SK-N-SH treated with all-trans-retinoic acid at 6 μM for 48 hours (cell line): ENCODE results near the gene EPS8.
"Not testable (repeated sequence)": the region's sequence is repeated elsewhere in the genome, so short reads cannot be mapped to it uniquely, and the experiment has no call there.

Experiments used
- ATAC-seq: fragments of 200-7000 bp; cut with Tn5 transposase; 3 replicates; pipeline ENCODE4 v1.9.1; 2020; ENCODE audit warnings: mild to moderate bottlenecking, moderate library complexity
- ARNTL ChIP-seq: fragments of 450-650 bp; formaldehyde crosslinking; IDR thresholded peaks from 2 replicates; pipeline ENCODE4 v1.5.0; 2020; ENCODE audit warnings: low read depth, mild to moderate bottlenecking, moderate library complexity, borderline replicate concordance
- CREB5 ChIP-seq: fragments of 250-450 bp; sonication (Bioruptor Pico); IDR thresholded peaks from 2 replicates; pipeline ENCODE4 v1.5.1; 2020; ENCODE audit warnings: low read depth, mild to moderate bottlenecking, moderate library complexity
- CSDC2 ChIP-seq: fragments of 250-450 bp; sonication (Bioruptor Pico); IDR thresholded peaks from 2 replicates; pipeline ENCODE4 v1.5.0; 2020; ENCODE audit warnings: mild to moderate bottlenecking, moderate library complexity
- CSRNP3 ChIP-seq: fragments of 250-450 bp; sonication (Bioruptor Pico); IDR thresholded peaks from 2 replicates; pipeline ENCODE4 v1.5.1; 2021; ENCODE audit warnings: mild to moderate bottlenecking, moderate library complexity
- ESRRG ChIP-seq: fragments of 250-450 bp; sonication (Bioruptor Pico); IDR thresholded peaks from 2 replicates; pipeline ENCODE4 v1.6.1; 2021; ENCODE audit warnings: mild to moderate bottlenecking
- ISL1 ChIP-seq: fragments of 250-450 bp; sonication (Bioruptor Pico); IDR thresholded peaks from 2 replicates; pipeline ENCODE4 v2.1.2; 2022; ENCODE audit warnings: mild to moderate bottlenecking, moderate library complexity
- OSR1 ChIP-seq: fragments of 250-450 bp; sonication (Bioruptor Pico); IDR thresholded peaks from 2 replicates; pipeline ENCODE4 v1.8.0; 2022; ENCODE audit warnings: moderate library complexity, mild to moderate bottlenecking, inconsistent platforms
- PPARA ChIP-seq: fragments of 250-450 bp; sonication (Bioruptor Pico); IDR thresholded peaks from 2 replicates; pipeline ENCODE4 v1.5.0; 2020; ENCODE audit warnings: mild to moderate bottlenecking, borderline replicate concordance
- SNAI2 ChIP-seq: fragments of 250-450 bp; sonication (Bioruptor Pico); IDR thresholded peaks from 2 replicates; pipeline ENCODE4 v1.5.0; 2020; ENCODE audit warnings: mild to moderate bottlenecking, moderate library complexity
- TCF4 ChIP-seq: fragments of 250-450 bp; sonication (Bioruptor Pico); IDR thresholded peaks from 2 replicates; pipeline ENCODE4 v1.8.0; 2021; ENCODE audit warnings: mild to moderate bottlenecking, moderate library complexity, borderline replicate concordance
- TOX ChIP-seq: fragments of 250-450 bp; sonication (Bioruptor Pico); IDR thresholded peaks from 2 replicates; pipeline ENCODE4 v1.8.0; 2021; ENCODE audit warnings: mild to moderate bottlenecking, moderate library complexity, borderline replicate concordance
- ZC3H10 ChIP-seq: fragments of 250-450 bp; sonication (Bioruptor Pico); IDR thresholded peaks from 2 replicates; pipeline ENCODE4 v1.5.1; 2021; ENCODE audit warnings: mild to moderate bottlenecking, moderate library complexity
- ZFP3 ChIP-seq: fragments of 250-450 bp; sonication (Bioruptor Pico); IDR thresholded peaks from 2 replicates; pipeline ENCODE4 v1.5.0; 2020; ENCODE audit warnings: mild to moderate bottlenecking, moderate library complexity
- ZFP30 ChIP-seq: fragments of 450-650 bp; formaldehyde crosslinking; IDR thresholded peaks from 2 replicates; pipeline ENCODE4 v1.5.0; 2022; ENCODE audit warnings: mild to moderate bottlenecking, moderate library complexity
- ZNF565 ChIP-seq: fragments of 450-650 bp; formaldehyde crosslinking; conservative IDR thresholded peaks from 2 replicates; pipeline ENCODE4 v1.5.0; 2020; ENCODE audit warnings: low read depth, mild to moderate bottlenecking, moderate library complexity
- ZNF70 ChIP-seq: fragments of 450-650 bp; formaldehyde crosslinking; IDR thresholded peaks from 2 replicates; pipeline ENCODE4 v1.5.0; 2020; ENCODE audit warnings: mild to moderate bottlenecking, moderate library complexity
- ZNF8 ChIP-seq: fragments of 450-650 bp; formaldehyde crosslinking; IDR thresholded peaks from 2 replicates; pipeline ENCODE4 v1.5.0; 2020; ENCODE audit warnings: mild to moderate bottlenecking, moderate library complexity
- TF ChIP-seq, protein P1 (sequence below): fragments of 250-450 bp; sonication (Bioruptor Pico); IDR thresholded peaks from 2 replicates; pipeline ENCODE4 v1.8.0; 2020; ENCODE audit warnings: mild to moderate bottlenecking, moderate library complexity, borderline replicate concordance
- TF ChIP-seq, protein P2 (sequence below): fragments of 250-450 bp; sonication (Bioruptor Pico); IDR thresholded peaks from 2 replicates; pipeline ENCODE4 v1.8.0; 2021; ENCODE audit warnings: low read depth, mild to moderate bottlenecking, moderate library complexity, borderline replicate concordance

EPS8 gene

GRCh38 chr12:15749937-15750336 lies 39.3 kb downstream of the EPS8 start:
- TF ChIP-seq PPARA (CRISPR knock-in tag) (no peak), OSR1 (no peak), ZNF70 (CRISPR knock-in tag) (no peak), ZNF8 (no peak), ZNF565 (no peak)
- ATAC-seq = no peak

GRCh38 chr12:15741870-15742269 lies 47.3 kb downstream of the EPS8 start:
- ATAC-seq = not testable (repeated sequence)

DNA sequence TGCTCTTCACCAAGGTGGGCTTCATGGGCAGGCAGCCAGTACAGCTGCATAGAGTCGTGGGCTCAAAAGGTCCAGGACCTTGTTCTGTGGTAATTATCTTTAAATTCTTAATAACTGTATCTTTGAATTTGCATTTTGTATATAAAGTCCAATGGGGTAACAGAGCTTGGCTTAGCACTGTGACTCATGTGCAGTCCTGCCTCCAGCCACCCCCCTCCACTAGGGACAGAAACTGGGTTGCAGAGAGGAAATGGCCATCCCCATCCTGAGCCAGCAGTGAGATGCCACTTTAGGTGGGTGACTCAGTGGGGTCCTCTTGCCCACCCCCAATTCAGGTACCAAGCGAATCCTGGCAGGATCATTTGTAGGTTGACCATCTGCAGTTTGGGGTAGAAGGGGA lies 48.1 kb downstream of the EPS8 start:
- ATAC-seq = no peak

GRCh38 chr12:15740389-15740788 lies 48.8 kb downstream of the EPS8 start:
- ATAC-seq = not testable (repeated sequence)

More for the DNA sequence above, 48.1 kb downstream of the EPS8 start:
- no peak for TF ChIP-seq ZNF565
- no peak for TF ChIP-seq PPARA (CRISPR knock-in tag)
- no peak for TF ChIP-seq SNAI2 (CRISPR knock-in tag)

- ATAC-seq = no peak
- TF ChIP-seq OSR1 (no peak), ARNTL (CRISPR knock-in tag) (no peak), ZFP3 (no peak)
Observed at GRCh38 chr12:15738438-15739015, 50.7 kb downstream of the EPS8 start.

DNA sequence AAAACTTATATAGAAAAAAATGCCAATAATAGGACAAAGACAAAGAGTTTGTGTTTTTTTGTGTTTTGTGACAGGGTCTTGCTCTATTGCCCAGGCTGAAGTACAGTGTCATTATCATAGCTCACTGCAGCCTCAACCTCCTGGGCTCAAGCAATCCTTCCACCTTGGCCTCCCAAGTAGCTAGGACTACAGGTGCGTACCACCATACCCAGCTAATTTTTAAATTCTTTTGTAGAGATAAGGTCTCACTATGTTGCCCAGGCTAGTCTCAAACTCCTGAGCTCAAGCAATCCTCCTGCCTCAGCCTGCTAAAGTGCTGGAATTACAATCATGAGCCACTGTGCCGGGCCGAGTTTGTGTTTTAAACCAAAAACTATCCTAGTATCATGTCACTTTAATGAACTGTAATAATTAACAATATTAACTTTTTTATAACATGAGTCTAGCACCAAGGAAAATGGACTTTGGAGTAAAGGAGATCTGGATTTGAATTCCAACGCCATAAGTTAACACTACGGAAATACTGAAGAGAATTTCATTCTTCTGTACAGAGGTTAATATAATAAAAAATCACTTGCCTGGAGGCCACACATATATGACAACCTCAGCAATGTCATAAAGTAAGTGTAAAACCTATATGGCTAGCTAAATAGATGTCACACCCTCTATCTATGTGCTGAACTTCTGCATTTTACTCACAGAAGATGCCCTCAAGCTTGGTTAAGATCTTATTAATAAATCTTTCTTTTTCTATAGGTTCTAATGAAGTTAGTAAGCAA lies 53.2 kb downstream of the EPS8 start:
- ATAC-seq = no peak
- TF ChIP-seq ZNF8 = no peak
- TF ChIP-seq, protein P1, sequence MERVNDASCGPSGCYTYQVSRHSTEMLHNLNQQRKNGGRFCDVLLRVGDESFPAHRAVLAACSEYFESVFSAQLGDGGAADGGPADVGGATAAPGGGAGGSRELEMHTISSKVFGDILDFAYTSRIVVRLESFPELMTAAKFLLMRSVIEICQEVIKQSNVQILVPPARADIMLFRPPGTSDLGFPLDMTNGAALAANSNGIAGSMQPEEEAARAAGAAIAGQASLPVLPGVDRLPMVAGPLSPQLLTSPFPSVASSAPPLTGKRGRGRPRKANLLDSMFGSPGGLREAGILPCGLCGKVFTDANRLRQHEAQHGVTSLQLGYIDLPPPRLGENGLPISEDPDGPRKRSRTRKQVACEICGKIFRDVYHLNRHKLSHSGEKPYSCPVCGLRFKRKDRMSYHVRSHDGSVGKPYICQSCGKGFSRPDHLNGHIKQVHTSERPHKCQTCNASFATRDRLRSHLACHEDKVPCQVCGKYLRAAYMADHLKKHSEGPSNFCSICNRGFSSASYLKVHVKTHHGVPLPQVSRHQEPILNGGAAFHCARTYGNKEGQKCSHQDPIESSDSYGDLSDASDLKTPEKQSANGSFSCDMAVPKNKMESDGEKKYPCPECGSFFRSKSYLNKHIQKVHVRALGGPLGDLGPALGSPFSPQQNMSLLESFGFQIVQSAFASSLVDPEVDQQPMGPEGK (CRISPR knock-in tag) = no peak
- no peak for TF ChIP-seq TOX (CRISPR knock-in tag)
- TF ChIP-seq ZC3H10 (CRISPR knock-in tag) = no peak
- TF ChIP-seq ZFP30 (CRISPR knock-in tag) = no peak
- TF ChIP-seq, protein P2, sequence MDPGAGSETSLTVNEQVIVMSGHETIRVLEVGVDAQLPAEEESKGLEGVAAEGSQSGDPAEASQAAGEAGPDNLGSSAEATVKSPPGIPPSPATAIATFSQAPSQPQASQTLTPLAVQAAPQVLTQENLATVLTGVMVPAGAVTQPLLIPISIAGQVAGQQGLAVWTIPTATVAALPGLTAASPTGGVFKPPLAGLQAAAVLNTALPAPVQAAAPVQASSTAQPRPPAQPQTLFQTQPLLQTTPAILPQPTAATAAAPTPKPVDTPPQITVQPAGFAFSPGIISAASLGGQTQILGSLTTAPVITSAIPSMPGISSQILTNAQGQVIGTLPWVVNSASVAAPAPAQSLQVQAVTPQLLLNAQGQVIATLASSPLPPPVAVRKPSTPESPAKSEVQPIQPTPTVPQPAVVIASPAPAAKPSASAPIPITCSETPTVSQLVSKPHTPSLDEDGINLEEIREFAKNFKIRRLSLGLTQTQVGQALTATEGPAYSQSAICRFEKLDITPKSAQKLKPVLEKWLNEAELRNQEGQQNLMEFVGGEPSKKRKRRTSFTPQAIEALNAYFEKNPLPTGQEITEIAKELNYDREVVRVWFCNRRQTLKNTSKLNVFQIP (CRISPR knock-in tag) = no peak
- TF ChIP-seq ARNTL (CRISPR knock-in tag) = no peak
- TF ChIP-seq SNAI2 (CRISPR knock-in tag) = no peak
- TF ChIP-seq ESRRG (CRISPR knock-in tag) = no peak

DNA sequence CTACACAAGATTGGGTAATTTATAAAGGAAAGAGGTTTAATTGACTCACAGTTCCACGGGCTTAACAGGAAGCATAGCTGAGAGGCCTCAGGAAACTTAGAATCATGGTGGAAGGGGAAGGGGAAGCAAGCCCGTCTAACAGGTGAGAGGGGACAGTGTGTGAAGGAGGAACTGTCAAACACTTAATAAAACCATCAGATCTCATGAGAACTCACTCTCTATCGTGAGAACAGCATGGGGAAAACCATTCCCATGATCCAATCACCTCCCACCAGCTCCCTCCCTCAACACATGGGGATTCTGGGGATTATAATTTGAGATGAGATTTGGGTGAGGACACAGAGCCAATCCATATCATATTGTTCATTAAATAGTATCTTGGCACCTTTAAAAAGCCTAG lies 56.1 kb downstream of the EPS8 start:
- no peak for ATAC-seq

DNA sequence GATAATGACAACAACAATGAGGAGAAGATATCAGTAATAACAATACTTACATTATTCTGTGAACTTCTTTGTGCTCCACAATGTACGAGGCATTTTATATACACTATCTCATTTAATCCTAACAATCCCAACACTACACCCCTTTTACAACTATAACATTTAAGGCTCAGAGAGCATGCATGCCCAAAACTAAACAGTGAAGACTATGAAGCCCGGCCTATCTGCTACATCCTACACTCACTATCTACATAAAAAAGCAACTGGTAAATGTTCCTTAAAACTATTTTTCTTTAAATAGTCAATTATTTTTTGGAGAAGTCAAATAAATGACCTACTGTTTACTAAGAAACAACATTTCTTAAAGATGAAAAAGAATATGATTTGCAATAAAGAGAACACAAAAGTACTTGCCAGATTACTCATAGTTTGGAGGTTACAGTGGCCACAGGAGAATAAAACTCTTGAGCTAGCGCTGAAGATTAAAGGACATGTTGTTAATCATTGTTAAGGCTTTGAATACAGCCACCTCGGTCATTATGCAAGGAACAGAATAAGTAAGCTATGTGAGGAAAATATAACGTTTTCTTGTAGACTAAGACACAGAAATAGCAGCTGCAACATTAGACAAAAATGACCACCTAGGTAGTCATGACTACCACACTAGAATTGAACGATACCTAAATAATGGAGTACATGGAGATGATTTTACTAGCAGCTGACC lies 56.7 kb downstream of the EPS8 start:
- no peak for ATAC-seq
- no peak for TF ChIP-seq CSDC2
- TF ChIP-seq CREB5 (CRISPR knock-in tag) = no peak
- TF ChIP-seq ISL1 (CRISPR knock-in tag) = no peak
- TF ChIP-seq ZNF70 (CRISPR knock-in tag) = no peak
- TF ChIP-seq ESRRG (CRISPR knock-in tag) = no peak
- TF ChIP-seq OSR1 = no peak
- no peak for TF ChIP-seq CSRNP3 (CRISPR knock-in tag)
- TF ChIP-seq TOX (CRISPR knock-in tag) = no peak
- no peak for TF ChIP-seq ZC3H10 (CRISPR knock-in tag)

More for the DNA sequence above, 56.1 kb downstream of the EPS8 start:
- TF ChIP-seq TCF4 (CRISPR knock-in tag) (no peak), ZNF8 (no peak)
